ENCODE data around the gene LBR. TPM values are rescaled to one million over a fixed set of nuclear protein-coding genes. Genes with fewer than 3 reads are reported as not detected.

LBR gene
- total RNA-seq, 1 donor from 2014 or later: 35.8 TPM

DNA sequence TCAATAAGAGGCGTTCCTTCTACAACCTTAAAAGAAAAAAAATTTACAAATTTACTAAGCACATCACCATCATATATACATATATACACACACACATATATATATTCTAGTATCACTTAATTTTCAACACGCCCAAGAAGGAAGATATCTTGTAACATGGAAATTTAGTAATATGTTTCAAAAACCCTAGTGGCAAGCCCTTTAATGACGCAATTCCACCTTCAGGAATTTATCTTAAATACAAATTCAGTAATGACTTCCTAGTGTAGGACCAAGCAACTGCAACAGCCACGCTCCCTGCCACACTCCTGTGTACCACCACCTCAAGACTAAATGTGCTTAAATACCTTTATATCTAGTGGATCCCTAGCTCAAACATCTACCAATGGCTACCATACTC, 12.5 kb downstream of the LBR start:
- DNase-seq (ENCODE audit: low read depth) (no peak), FAIRE-seq (no peak)
- TF ChIP-seq, protein P1, sequence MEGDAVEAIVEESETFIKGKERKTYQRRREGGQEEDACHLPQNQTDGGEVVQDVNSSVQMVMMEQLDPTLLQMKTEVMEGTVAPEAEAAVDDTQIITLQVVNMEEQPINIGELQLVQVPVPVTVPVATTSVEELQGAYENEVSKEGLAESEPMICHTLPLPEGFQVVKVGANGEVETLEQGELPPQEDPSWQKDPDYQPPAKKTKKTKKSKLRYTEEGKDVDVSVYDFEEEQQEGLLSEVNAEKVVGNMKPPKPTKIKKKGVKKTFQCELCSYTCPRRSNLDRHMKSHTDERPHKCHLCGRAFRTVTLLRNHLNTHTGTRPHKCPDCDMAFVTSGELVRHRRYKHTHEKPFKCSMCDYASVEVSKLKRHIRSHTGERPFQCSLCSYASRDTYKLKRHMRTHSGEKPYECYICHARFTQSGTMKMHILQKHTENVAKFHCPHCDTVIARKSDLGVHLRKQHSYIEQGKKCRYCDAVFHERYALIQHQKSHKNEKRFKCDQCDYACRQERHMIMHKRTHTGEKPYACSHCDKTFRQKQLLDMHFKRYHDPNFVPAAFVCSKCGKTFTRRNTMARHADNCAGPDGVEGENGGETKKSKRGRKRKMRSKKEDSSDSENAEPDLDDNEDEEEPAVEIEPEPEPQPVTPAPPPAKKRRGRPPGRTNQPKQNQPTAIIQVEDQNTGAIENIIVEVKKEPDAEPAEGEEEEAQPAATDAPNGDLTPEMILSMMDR (IDR thresholded peaks at IDR 0.05; ENCODE audit: insufficient read depth, low read length, severe bottlenecking): no peak
- peaks cover 16% of the 10 kb centered on the region for H3K36me3 ChIP-seq (ENCODE audit: control insufficient read depth, insufficient read depth, low read length)
- H3K27me3 ChIP-seq (ENCODE audit: control insufficient read depth, insufficient read depth, low read length): no peaks in the 10 kb centered on the region
- H3K4me3 ChIP-seq (ENCODE audit: low read depth, low read length): no peak overlapping the region

- peaks cover 13% of the 10 kb centered on the region for H3K36me3 ChIP-seq (ENCODE audit: control insufficient read depth, insufficient read depth, low read length)
- no peak for FAIRE-seq
- DNase-seq (ENCODE audit: low read depth): no peak
Measured at GRCh38 chr1:225413708-225414375, 14.0 kb downstream of the LBR start.

DNA sequence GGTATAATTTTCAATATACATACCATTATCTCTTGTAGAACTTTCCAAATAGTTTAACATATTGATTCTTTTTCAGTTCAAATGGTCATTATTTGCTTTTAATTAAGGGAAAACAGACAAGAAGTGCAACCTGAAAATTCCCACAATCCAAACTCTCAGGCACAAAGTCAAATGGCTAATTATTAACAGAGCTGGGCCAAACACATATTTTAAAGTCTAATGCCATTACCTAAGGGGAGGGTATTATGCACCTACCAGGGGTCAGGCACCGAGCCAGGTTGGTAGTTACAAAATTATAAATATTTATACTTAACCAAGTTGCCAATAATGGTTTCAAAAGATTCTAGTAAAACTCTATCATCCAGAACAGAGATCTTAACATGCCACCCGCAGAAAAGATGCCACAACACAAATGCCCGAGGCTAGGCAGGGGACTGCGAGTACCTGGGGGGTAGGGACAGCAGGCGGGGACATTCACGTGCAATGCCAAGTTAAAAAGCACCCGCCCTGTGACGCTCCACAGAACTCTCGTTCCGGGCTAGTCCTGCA, 15.0 kb downstream of the LBR start:
- no peak for FAIRE-seq
- TF ChIP-seq, protein P1 (IDR thresholded peaks at IDR 0.05; ENCODE audit: insufficient read depth, low read length, severe bottlenecking): no peak
- H3K36me3 ChIP-seq (ENCODE audit: control insufficient read depth, insufficient read depth, low read length): peaks cover 10% of the 10 kb centered on the region

More at GRCh38 chr1:225413708-225414375, 14.0 kb downstream of the LBR start:
- Histone ChIP-seq H3K27me3 (ENCODE audit: control insufficient read depth, insufficient read depth, low read length) (no peaks in the 10 kb centered on the region), H3K4me3 (ENCODE audit: low read depth, low read length) (no peak overlapping the region)
- TF ChIP-seq, protein P1 (IDR thresholded peaks at IDR 0.05; ENCODE audit: insufficient read depth, low read length, severe bottlenecking): no peak

DNA sequence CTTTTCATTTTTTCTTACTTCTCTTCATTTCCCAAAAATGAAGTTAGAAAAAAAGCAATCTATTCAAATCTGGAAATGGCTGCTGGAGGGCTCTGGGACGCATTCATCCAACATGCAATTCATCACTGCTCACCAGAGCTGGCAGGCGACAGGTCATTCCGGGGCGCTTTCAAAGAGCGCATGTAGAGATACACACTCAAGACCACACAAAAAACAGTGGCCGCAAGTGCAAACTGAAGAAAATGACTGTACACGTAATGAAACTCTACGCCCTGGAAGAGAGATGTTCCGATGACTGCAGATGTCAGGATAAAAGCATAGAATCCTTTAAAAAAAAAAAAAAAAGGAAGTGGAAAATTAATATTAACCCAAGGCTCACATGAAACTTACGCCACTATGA, 15.5 kb downstream of the LBR start:
- no peak for FAIRE-seq
- no peak for DNase-seq (ENCODE audit: low read depth)
- no peaks in the 10 kb centered on the region for H3K27me3 ChIP-seq (ENCODE audit: control insufficient read depth, insufficient read depth, low read length)
- peaks cover 10% of the 10 kb centered on the region for H3K36me3 ChIP-seq (ENCODE audit: control insufficient read depth, insufficient read depth, low read length)
- no peak overlapping the region for H3K4me3 ChIP-seq (ENCODE audit: low read depth, low read length)
- TF ChIP-seq, protein P1 (IDR thresholded peaks at IDR 0.05; ENCODE audit: insufficient read depth, low read length, severe bottlenecking): no peak

More for the DNA sequence above, 15.0 kb downstream of the LBR start:
- H3K4me3 ChIP-seq (ENCODE audit: low read depth, low read length): no peak overlapping the region
- DNase-seq (ENCODE audit: low read depth): no peak
- H3K27me3 ChIP-seq (ENCODE audit: control insufficient read depth, insufficient read depth, low read length): no peaks in the 10 kb centered on the region

GRCh38 chr1:225410036-225410435, 17.8 kb downstream of the LBR start:
- Histone ChIP-seq H3K36me3 (ENCODE audit: control insufficient read depth, insufficient read depth, low read length) (peaks cover 7% of the 10 kb centered on the region), H3K4me3 (ENCODE audit: low read depth, low read length) (no peak overlapping the region), H3K27me3 (ENCODE audit: control insufficient read depth, insufficient read depth, low read length) (no peaks in the 10 kb centered on the region)
- FAIRE-seq: no peak
- DNase-seq (ENCODE audit: low read depth): no peak
- TF ChIP-seq, protein P1 (IDR thresholded peaks at IDR 0.05; ENCODE audit: insufficient read depth, low read length, severe bottlenecking): no peak

Measured in bronchial epithelial cell (primary cell).